ENCODE data around the gene PCDH9.

The PCDH9 gene

DNA sequence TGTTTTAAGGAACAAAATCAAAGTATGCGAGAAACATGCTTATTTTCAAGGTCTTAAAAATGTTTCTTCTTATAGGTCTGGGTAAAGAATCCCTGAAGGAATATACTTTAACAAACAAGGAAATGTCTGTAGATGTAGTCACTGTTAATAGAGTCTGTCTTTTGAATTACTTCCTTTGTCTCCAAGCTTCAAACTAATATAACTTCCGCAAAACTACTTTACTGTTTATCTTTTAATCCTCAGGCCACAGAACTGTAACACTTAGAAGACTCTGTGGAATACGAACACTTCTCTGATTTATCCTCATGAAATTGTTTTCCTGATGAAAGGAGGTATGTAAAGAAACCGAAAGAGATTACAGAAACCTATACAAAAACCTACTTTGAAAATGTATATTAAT lies 316.0 kb downstream of the PCDH9 start:
- Histone ChIP-seq H3K4me3 (replicated peaks; ENCODE audit: insufficient read depth, low read length) (no peak overlapping the region), H3K27ac (replicated peaks) (no peak overlapping the region), H3K27me3 (ENCODE audit: insufficient read depth, poor library complexity, severe bottlenecking) (no peaks in the 10 kb centered on the region)
- DNase-seq (ENCODE audit: low read depth in 1 of 2, low spot score in 1 of 2), result no peak
- TF ChIP-seq POLR2AphosphoS5 (IDR thresholded peaks at IDR 0.05; ENCODE audit: low read depth) (no peak), SPI1 (IDR thresholded peaks at IDR 0.05; ENCODE audit: borderline replicate concordance, low read depth) (no peak), CTCF (IDR thresholded peaks at IDR 0.05; ENCODE audit: insufficient read depth, low read length) (no peak), REST (IDR thresholded peaks at IDR 0.05; ENCODE audit: insufficient replicate concordance, low read depth) (no peak), GABPA (IDR thresholded peaks at IDR 0.05; ENCODE audit: low read depth) (no peak)

DNA sequence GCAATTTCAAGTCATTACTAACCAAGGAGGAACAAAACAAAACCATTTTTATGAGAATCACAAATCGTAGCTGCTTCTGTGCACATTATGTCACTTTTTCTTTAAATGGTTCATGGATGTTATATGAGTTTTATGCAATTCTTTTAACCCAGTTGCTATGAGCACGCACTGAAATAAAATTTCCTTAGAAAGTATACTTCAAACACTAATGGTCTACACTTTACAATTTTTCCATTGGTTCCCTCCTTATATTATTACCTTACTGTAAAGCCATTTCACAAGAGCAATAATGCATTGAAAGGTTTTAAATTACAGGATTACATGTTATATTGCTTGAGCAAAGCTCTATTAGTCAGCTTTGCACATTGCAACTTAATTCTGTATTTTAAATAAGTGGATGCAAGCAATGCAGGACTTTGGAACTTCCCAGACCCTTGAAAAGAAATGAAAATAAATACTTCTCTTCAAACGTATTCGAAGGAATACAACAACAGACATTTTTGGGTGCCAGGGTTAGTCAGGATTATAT lies 318.7 kb downstream of the PCDH9 start:
- Histone ChIP-seq H3K4me3 (replicated peaks; ENCODE audit: insufficient read depth, low read length) (no peak overlapping the region), H3K27me3 (ENCODE audit: insufficient read depth, poor library complexity, severe bottlenecking) (no peaks in the 10 kb centered on the region), H3K27ac (replicated peaks) (no peak overlapping the region)
- no peak for DNase-seq (ENCODE audit: low read depth in 1 of 2, low spot score in 1 of 2)
- TF ChIP-seq REST (IDR thresholded peaks at IDR 0.05; ENCODE audit: insufficient replicate concordance, low read depth), result no peak
- TF ChIP-seq SPI1 (IDR thresholded peaks at IDR 0.05; ENCODE audit: borderline replicate concordance, low read depth), result no peak
- TF ChIP-seq POLR2AphosphoS5 (IDR thresholded peaks at IDR 0.05; ENCODE audit: low read depth), result no peak
- TF ChIP-seq CTCF (IDR thresholded peaks at IDR 0.05; ENCODE audit: insufficient read depth, low read length), result no peak
- no peak for TF ChIP-seq GABPA (IDR thresholded peaks at IDR 0.05; ENCODE audit: low read depth)

GRCh38 chr13:66899955-66900354 lies 330.2 kb downstream of the PCDH9 start:
- no peak for DNase-seq (ENCODE audit: low read depth in 1 of 2, low spot score in 1 of 2)
- H3K4me3 ChIP-seq (replicated peaks; ENCODE audit: insufficient read depth, low read length), result no peak overlapping the region
- no peak overlapping the region for H3K27ac ChIP-seq (replicated peaks)
- H3K27me3 ChIP-seq (ENCODE audit: insufficient read depth, poor library complexity, severe bottlenecking), result no peaks in the 10 kb centered on the region
- no peak for TF ChIP-seq POLR2AphosphoS5 (IDR thresholded peaks at IDR 0.05; ENCODE audit: low read depth)
- no peak for TF ChIP-seq SPI1 (IDR thresholded peaks at IDR 0.05; ENCODE audit: borderline replicate concordance, low read depth)
- TF ChIP-seq CTCF (IDR thresholded peaks at IDR 0.05; ENCODE audit: insufficient read depth, low read length), result no peak
- no peak for TF ChIP-seq REST (IDR thresholded peaks at IDR 0.05; ENCODE audit: insufficient replicate concordance, low read depth)
- no peak for TF ChIP-seq GABPA (IDR thresholded peaks at IDR 0.05; ENCODE audit: low read depth)
